ENCODE measurements around the gene GPR55.

- TF ChIP-seq EZH2 (IDR thresholded peaks at IDR 0.05): no peak
- TF ChIP-seq, protein P1, sequence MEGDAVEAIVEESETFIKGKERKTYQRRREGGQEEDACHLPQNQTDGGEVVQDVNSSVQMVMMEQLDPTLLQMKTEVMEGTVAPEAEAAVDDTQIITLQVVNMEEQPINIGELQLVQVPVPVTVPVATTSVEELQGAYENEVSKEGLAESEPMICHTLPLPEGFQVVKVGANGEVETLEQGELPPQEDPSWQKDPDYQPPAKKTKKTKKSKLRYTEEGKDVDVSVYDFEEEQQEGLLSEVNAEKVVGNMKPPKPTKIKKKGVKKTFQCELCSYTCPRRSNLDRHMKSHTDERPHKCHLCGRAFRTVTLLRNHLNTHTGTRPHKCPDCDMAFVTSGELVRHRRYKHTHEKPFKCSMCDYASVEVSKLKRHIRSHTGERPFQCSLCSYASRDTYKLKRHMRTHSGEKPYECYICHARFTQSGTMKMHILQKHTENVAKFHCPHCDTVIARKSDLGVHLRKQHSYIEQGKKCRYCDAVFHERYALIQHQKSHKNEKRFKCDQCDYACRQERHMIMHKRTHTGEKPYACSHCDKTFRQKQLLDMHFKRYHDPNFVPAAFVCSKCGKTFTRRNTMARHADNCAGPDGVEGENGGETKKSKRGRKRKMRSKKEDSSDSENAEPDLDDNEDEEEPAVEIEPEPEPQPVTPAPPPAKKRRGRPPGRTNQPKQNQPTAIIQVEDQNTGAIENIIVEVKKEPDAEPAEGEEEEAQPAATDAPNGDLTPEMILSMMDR (IDR thresholded peaks at IDR 0.05): no peak
Measured at GRCh38 chr2:230933521-230934180, 8.6 kb upstream of the GPR55 start.

All from neural progenitor cell (in vitro differentiated cells).